SU-DHL-6 (cell line): ENCODE measurements around the gene LRRC4.

Source experiments
- H2AFZ ChIP-seq: fragments of 200-600 bp; sonication (generic); 2 replicates; pipeline ENCODE4 v1.6.1; 2014; ENCODE audit warnings: low read depth, mild to moderate bottlenecking, moderate library complexity, mixed read lengths, antibody characterized with exemption, low read length; ENCODE audit not compliant: severe bottlenecking
- H3F3A ChIP-seq: fragments of 200-600 bp; shearing (Covaris generic); 2 replicates; pipeline ENCODE4 v1.6.0; 2016; ENCODE audit warnings: antibody characterized with exemption, mild to moderate bottlenecking; ENCODE audit not compliant: insufficient read depth
- H3K27ac ChIP-seq: fragments of 200-600 bp; sonication (generic); 2 replicates; pipeline ENCODE4 v1.5.1; 2016; ENCODE audit warnings: low read depth, mild to moderate bottlenecking, low read length, moderate library complexity, mixed read lengths
- H3K27me3 ChIP-seq: fragments of 200-600 bp; sonication (generic), shearing (Covaris generic); 2 replicates; pipeline ENCODE4 v1.6.0; 2014; ENCODE audit warnings: mild to moderate bottlenecking, low read length
- H3K36me3 ChIP-seq: fragments of 200-600 bp; sonication (generic); 2 replicates; pipeline ENCODE4 v1.6.1; 2014; ENCODE audit warnings: mild to moderate bottlenecking, low read length, mixed read lengths
- H3K4me2 ChIP-seq: fragments of 300-600, 200-600 bp; shearing (Covaris generic), sonication (generic); 2 replicates; pipeline ENCODE4 v1.6.0; 2014; ENCODE audit warnings: low read length, low read depth, mild to moderate bottlenecking; ENCODE audit not compliant: poor library complexity, severe bottlenecking
- H3K4me3 ChIP-seq: fragments of 200-600 bp; sonication (generic); 2 replicates; pipeline ENCODE4 v1.5.1; 2014; ENCODE audit warnings: antibody characterized with exemption, low read length, mild to moderate bottlenecking, mixed read lengths; ENCODE audit not compliant: insufficient read depth, poor library complexity, severe bottlenecking
- H3K79me2 ChIP-seq: fragments of 200-600 bp; sonication (generic); 2 replicates; pipeline ENCODE4 v1.6.1; 2014; ENCODE audit warnings: mild to moderate bottlenecking, low read length, moderate library complexity; ENCODE audit not compliant: insufficient read depth
- H3K9ac ChIP-seq: fragments of 200-600 bp; sonication (generic); 2 replicates; pipeline ENCODE4 v1.7.0; 2014; ENCODE audit warnings: mild to moderate bottlenecking, low read length
- H3K9me2 ChIP-seq: fragments of 200-600 bp; sonication (generic); replicated peaks from 2 replicates; pipeline ENCODE4 v1.6.1; 2014; ENCODE audit warnings: low read length; ENCODE audit not compliant: insufficient read depth
- H3K9me3 ChIP-seq: fragments of 200-600 bp; sonication (generic); 2 replicates; pipeline ENCODE4 v1.6.1; 2014; ENCODE audit warnings: low read length, mixed read lengths; ENCODE audit not compliant: insufficient read depth
- H4K20me1 ChIP-seq: fragments of 200-600 bp; sonication (generic); 2 replicates; pipeline ENCODE4 v1.6.1; 2014; ENCODE audit warnings: low read depth, mild to moderate bottlenecking, antibody characterized with exemption, low read length, moderate library complexity, mixed read lengths
- CTCF ChIP-seq: fragments of 200-600 bp; sonication (generic); IDR thresholded peaks from one replicate; pipeline ENCODE4 v1.5.1; 2017; ENCODE audit warnings: antibody characterized with exemption, mild to moderate bottlenecking, low read length, moderate library complexity; ENCODE audit not compliant: insufficient read depth, poor library complexity, severe bottlenecking
- EZH2phosphoT487 ChIP-seq: fragments of 200-600 bp; sonication (generic), shearing (Covaris generic); conservative IDR thresholded peaks from 2 replicates; pipeline ENCODE4 v1.6.1; 2018; ENCODE audit warnings: mild to moderate bottlenecking, antibody characterized with exemption, low read length, moderate library complexity, mixed read lengths

LRRC4 gene

GRCh38 chr7:128004623-128005022, 26.6 kb downstream of the LRRC4 start:
- Histone ChIP-seq H3K27ac (no peak overlapping the region), H3K4me3 (no peak overlapping the region), H4K20me1 (no peaks in the 10 kb centered on the region), H2AFZ (no peak overlapping the region), H3K27me3 (no peaks in the 10 kb centered on the region), H3F3A (no peaks in the 10 kb centered on the region), H3K9me3 (no peaks in the 10 kb centered on the region), H3K9ac (no peak overlapping the region), H3K4me2 (no peak overlapping the region), H3K9me2 (no peaks in the 10 kb centered on the region), H3K79me2 (no peaks in the 10 kb centered on the region), H3K36me3 (no peaks in the 10 kb centered on the region)
- TF ChIP-seq EZH2phosphoT487 (no peak), CTCF (no peak)

GRCh38 chr7:128003787-128004186, 27.4 kb downstream of the LRRC4 start:
- Histone ChIP-seq H3K27ac (no peak overlapping the region), H3K79me2 (no peaks in the 10 kb centered on the region), H3K4me3 (no peak overlapping the region), H3F3A (no peaks in the 10 kb centered on the region), H2AFZ (no peak overlapping the region), H3K27me3 (no peaks in the 10 kb centered on the region), H3K9me2 (no peaks in the 10 kb centered on the region), H3K4me2 (no peak overlapping the region), H3K9me3 (no peaks in the 10 kb centered on the region), H3K36me3 (no peaks in the 10 kb centered on the region), H4K20me1 (no peaks in the 10 kb centered on the region), H3K9ac (no peak overlapping the region)
- TF ChIP-seq EZH2phosphoT487 (no peak), CTCF (no peak)

- Histone ChIP-seq H2AFZ (no peak overlapping the region), H3K27ac (no peak overlapping the region), H4K20me1 (no peaks in the 10 kb centered on the region), H3K9me3 (no peaks in the 10 kb centered on the region), H3K4me2 (no peak overlapping the region), H3F3A (no peaks in the 10 kb centered on the region), H3K36me3 (no peaks in the 10 kb centered on the region), H3K79me2 (no peaks in the 10 kb centered on the region), H3K27me3 (no peaks in the 10 kb centered on the region), H3K9ac (no peak overlapping the region), H3K4me3 (no peak overlapping the region), H3K9me2 (no peaks in the 10 kb centered on the region)
- TF ChIP-seq CTCF = no peak
- no peak for TF ChIP-seq EZH2phosphoT487
These were observed 28.1 kb downstream of the LRRC4 start for GRCh38 chr7:128003167-128003566.
